K562 (cell line): ENCODE data around the gene TJAP1. TPM values are rescaled to one million over a fixed set of nuclear protein-coding genes. Genes with fewer than 3 reads are reported as not detected.
A peak's percentile ranks its signal among the peaks of the same experiment; 100 is the strongest.

Source experiments
- ATAC-seq: fragments of 200-7000 bp; cut with Tn5 transposase; 3 replicates; pipeline ENCODE4 v1.9.1; 2020; ENCODE audit warnings: moderate library complexity
- BruUV-seq: library from RNA; stranded (reverse); fragments of 400-500 nt; replicated peaks from 2 replicates; lab custom pipeline; 2021; lab: Mats Ljungman, UMichigan
- CTCF ChIA-PET: fragments of 300-600 bp; formaldehyde crosslinking; extraction: SDS; loops from one replicate; lab custom pipeline; 2021; ENCODE audit warnings: low intra/inter-chr PET ratio; lab: Yijun Ruan, JAX
- POLR2A ChIA-PET: fragments of 300-600, 350-650 bp; sonication (Branson Sonifier 250); formaldehyde crosslinking; extraction: SDS; loops from one replicate; lab custom pipeline; 2021; ENCODE audit warnings: antibody characterized with exemption, inconsistent platforms; lab: Yijun Ruan, JAX
- DNase-seq, 4 experiments: peaks; one replicate each; pipeline versions ENCODE4 v3.0.0 to v3.0.0-alpha.2; 2011 to 2018; ENCODE audit warnings: low spot score in 3 of 4, mixed read lengths in 3 of 4; ENCODE audit errors: extremely low read depth in 1 of 4
- FAIRE-seq: peaks from 2 replicates; lab custom pipeline; 2011; peaks lifted over from hg19 to GRCh38; lab: Jason Lieb, UNC
- H2AFZ ChIP-seq: 2 replicates; pipeline ENCODE4 v1.6.0; 2011; ENCODE audit warnings: low read depth, low read length, control low read depth, inconsistent platforms
- H3K27ac ChIP-seq: fragments of 200-600 bp; 3 replicates; pipeline ENCODE4 v1.8.0; 2011; ENCODE audit warnings: low read depth, mild to moderate bottlenecking, control low read depth, inconsistent platforms, low read length, moderate library complexity, mixed read lengths; ENCODE audit errors: extremely low read depth
- H3K27me3 ChIP-seq, 2 experiments: fragments of 300-600 bp in 1 of 2; 2 replicates in 1 of 2; 3 replicates in 1 of 2; pipeline versions ENCODE4 v1.6.0 to v1.8.0; 2011; ENCODE audit warnings: inconsistent platforms in 2 of 2, low read length in 2 of 2, mild to moderate bottlenecking in 1 of 2, mixed read lengths in 1 of 2, moderate library complexity in 1 of 2; ENCODE audit not compliant: control insufficient read depth in 2 of 2, insufficient read depth in 2 of 2
- H3K36me3 ChIP-seq: fragments of 300-600 bp; 3 replicates; pipeline ENCODE4 v1.8.0; 2011; ENCODE audit warnings: mild to moderate bottlenecking, low read length, inconsistent platforms; ENCODE audit not compliant: control insufficient read depth, insufficient read depth
- H3K4me1 ChIP-seq, 2 experiments: fragments of 200-600 bp in 1 of 2; replicated peaks in 1 of 2; 2 replicates in 1 of 2; 3 replicates in 1 of 2; pipeline versions ENCODE4 v1.5.1 to v1.8.0; 2011; ENCODE audit warnings: inconsistent platforms in 2 of 2, low read length in 2 of 2, mild to moderate bottlenecking in 1 of 2, mixed read lengths in 1 of 2, moderate library complexity in 1 of 2; ENCODE audit not compliant: control insufficient read depth in 2 of 2, insufficient read depth in 2 of 2
- H3K4me2 ChIP-seq: 2 replicates; pipeline ENCODE4 v1.6.1; 2011; ENCODE audit warnings: low read length, control low read depth, inconsistent platforms, mixed read lengths; ENCODE audit not compliant: insufficient read depth
- H3K4me3 ChIP-seq: fragments of 200-600 bp; sonication (generic), shearing (Covaris generic); 2 replicates; pipeline ENCODE4 v1.5.1; 2016; ENCODE audit warnings: control low read depth, inconsistent platforms
- H3K79me2 ChIP-seq: fragments of 200-600 bp; 3 replicates; pipeline ENCODE4 v1.8.0; 2011; ENCODE audit warnings: low read length, inconsistent platforms; ENCODE audit not compliant: control insufficient read depth, insufficient read depth
- H3K9ac ChIP-seq, 2 experiments: 2 replicates each; pipeline versions ENCODE4 v1.6.0 to v1.6.1; 2011; ENCODE audit warnings: low read depth in 2 of 2, low read length in 2 of 2, control low read depth in 1 of 2, inconsistent platforms in 1 of 2, mild to moderate bottlenecking in 1 of 2, mixed read lengths in 1 of 2; ENCODE audit not compliant: insufficient read depth in 1 of 2
- H3K9me1 ChIP-seq: one replicate; pipeline ENCODE4 v1.6.0; 2011; ENCODE audit warnings: inconsistent platforms, mild to moderate bottlenecking, low read length, moderate library complexity; ENCODE audit not compliant: control insufficient read depth, insufficient read depth
- H3K9me3 ChIP-seq: replicated peaks from 2 replicates; pipeline ENCODE4 v1.5.1; 2011; ENCODE audit warnings: low read depth, low read length, inconsistent platforms; ENCODE audit not compliant: control insufficient read depth, insufficient read depth
- H4K20me1 ChIP-seq: replicated peaks from 2 replicates; pipeline ENCODE4 v1.6.1; 2011; ENCODE audit warnings: low read length, inconsistent platforms, mixed read lengths; ENCODE audit not compliant: control insufficient read depth, insufficient read depth
- ATF4 ChIP-seq: fragments of 450-650 bp; formaldehyde crosslinking; IDR thresholded peaks from 2 replicates; pipeline ENCODE4 v1.4.0; 2022; ENCODE audit warnings: mild to moderate bottlenecking, moderate library complexity
- BRD4 ChIP-seq: fragments of 200-600 bp; sonication (generic); IDR thresholded peaks from 2 replicates; pipeline ENCODE4 v1.6.1; 2017; ENCODE audit warnings: inconsistent platforms
- HIVEP1 ChIP-seq: fragments of 250-450 bp; sonication (Bioruptor Pico); IDR thresholded peaks from 2 replicates; pipeline ENCODE4 v1.4.0; 2020; ENCODE audit warnings: mild to moderate bottlenecking
- MCM3 ChIP-seq: fragments of 450-650 bp; IDR thresholded peaks from 2 replicates; pipeline ENCODE4 v1.6.1; 2016
- POLR2AphosphoS2 ChIP-seq: IDR thresholded peaks from 2 replicates; pipeline ENCODE4 v1.6.1; 2012; ENCODE audit warnings: low read length, improper control_type of control experiment
- XRCC4 ChIP-seq: IDR thresholded peaks from one replicate; pipeline ENCODE4 v1.6.1; 2011; ENCODE audit not compliant: insufficient read depth, insufficient read length; ENCODE audit errors: extremely low read depth
- ZNF197 ChIP-seq: fragments of 200-800 bp; sonication (Bioruptor generic); IDR thresholded peaks from 2 replicates; pipeline ENCODE4 v1.6.1; 2016; ENCODE audit warnings: low read depth, missing genetic modification characterization, missing compliant biosample characterization
- WGBS: fragments of 100-300 bp; shearing (Covaris generic); methylation state at CpG from one replicate; pipeline ENCODE4 v1.1.6; 2016; ENCODE audit warnings: low coverage, mixed read lengths; ENCODE audit not compliant: insufficient coverage; ENCODE audit errors: missing lambda C conversion rate; 5-methylcytosine and 5-hydroxymethylcytosine counted together
- in situ Hi-C: fragments of 300-500 bp; cut with MboI; formaldehyde crosslinking; loops from 4 replicates; pipeline ENCODE4 v1.15.0; 2018; ENCODE audit warnings: inconsistent platforms, mixed read lengths
- intact Hi-C: fragments of 100-400 bp; cut with micrococcal nuclease; formaldehyde crosslinking; loops from 2 replicates; pipeline ENCODE4 v1.14.2; 2022
- polyA plus RNA-seq, 8 experiments: library from polyadenylated mRNA; depleted of rRNA in 4 of 8; stranded (reverse) in 5 of 8; unstranded in 3 of 8; fragments of >200 nt; fragmentation: Nextera tagmentation in 2 of 8; fragmentation: Illumina TruSeq in 1 of 8; extraction: Ambion mirVana in 2 of 8; extraction: Trizol in 1 of 8; gene quantifications; 2 replicates each; pipeline versions ENCODE4 v1.2.1 to v1.2.3, GENCODE V29; 2011 to 2014; ENCODE audit warnings: inconsistent platforms in 1 of 8, missing spikeins in 1 of 8
- total RNA-seq, 7 experiments: library from RNA; depleted of rRNA in 6 of 7; stranded (reverse); fragments of >200 nt in 6 of 7; fragmentation: Illumina TruSeq in 2 of 7; extraction: Trizol in 2 of 7; gene quantifications; 2 replicates each; pipeline versions ENCODE4 v1.2.1 to v1.2.3, GENCODE V29; 2011 to 2021; ENCODE audit warnings: low replicate concordance in 1 of 7
- TF ChIP-seq, protein P1 (sequence below), 2 experiments: fragments of 200-800 bp in 1 of 2; sonication (Bioruptor generic) in 1 of 2; sonication (generic) in 1 of 2; formaldehyde crosslinking in 1 of 2; IDR thresholded peaks in 1 of 2; conservative IDR thresholded peaks in 1 of 2; 2 replicates each; pipeline versions ENCODE4 v1.5.0 to v1.6.1; 2016 to 2020; ENCODE audit warnings: missing compliant biosample characterization in 1 of 2, missing genetic modification characterization in 1 of 2, missing genetic modification reagents in 1 of 2

TJAP1 gene
- total and polyA plus RNA-seq, 9 of the 15 experiments (the other 6 are each of a cell fraction or from before 2014, with no cell fraction given), result 0.06 to 35.8 (median 16.2) TPM

- no peak for TF ChIP-seq XRCC4
- TF ChIP-seq HIVEP1, result no peak
- TF ChIP-seq BRD4, result no peak
- peak; percentile 66; the same call in 1 of the 2 replicates for TF ChIP-seq ATF4 (CRISPR knock-in tag)
Observed at GRCh38 chr6:43434943-43435342, 42.4 kb upstream of the TJAP1 start (continued).

DNA sequence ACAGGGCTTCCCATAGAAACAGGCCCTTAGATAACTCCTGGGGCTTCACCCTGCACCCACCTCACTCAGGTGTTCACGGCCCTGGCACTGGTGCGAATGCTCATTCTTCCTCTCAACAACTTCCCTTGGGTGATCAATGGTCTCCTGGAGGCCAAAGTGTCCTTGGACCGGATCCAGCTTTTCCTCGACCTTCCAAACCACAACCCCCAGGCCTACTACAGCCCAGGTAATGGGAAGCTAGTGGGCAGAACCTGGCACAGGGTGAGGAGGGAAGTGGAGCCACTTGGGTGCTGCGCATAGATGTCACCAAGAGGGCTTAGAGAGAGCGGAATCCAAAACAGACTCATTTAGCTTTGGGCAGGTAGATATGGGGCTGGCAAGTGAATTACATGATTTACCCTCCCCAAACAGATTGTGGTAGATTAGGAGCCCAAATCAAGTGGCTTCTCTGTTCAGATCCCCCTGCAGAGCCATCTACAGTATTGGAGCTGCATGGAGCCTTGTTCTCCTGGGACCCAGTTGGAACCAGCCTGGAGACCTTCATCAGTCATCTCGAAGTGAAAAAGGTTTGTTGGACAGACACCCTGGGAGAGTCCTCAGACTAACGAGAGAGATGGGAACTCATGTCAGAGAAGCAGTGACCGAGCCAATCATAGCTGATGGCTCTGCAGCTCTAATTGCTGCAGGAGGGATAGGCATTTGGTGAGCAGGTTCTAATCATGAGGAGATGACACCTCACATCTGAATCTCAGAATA, 41.5 kb upstream of the TJAP1 start:
- DNase-seq (no peak), FAIRE-seq (peak; percentile 6), ATAC-seq (no peak)
- peaks cover 18% of the 10 kb centered on the region; the same call in 2 of the 3 replicates for H3K36me3 ChIP-seq
- H2AFZ ChIP-seq, result no peak overlapping the region
- no peaks in the 10 kb centered on the region for H3K79me2 ChIP-seq
- in situ Hi-C loops, result no loop called here
- no peak for TF ChIP-seq MCM3
- TF ChIP-seq POLR2AphosphoS2, result peak; percentile 14; the same call in 1 of the 2 replicates
- TF ChIP-seq ZNF197, result no peak
- TF ChIP-seq, protein P1, sequence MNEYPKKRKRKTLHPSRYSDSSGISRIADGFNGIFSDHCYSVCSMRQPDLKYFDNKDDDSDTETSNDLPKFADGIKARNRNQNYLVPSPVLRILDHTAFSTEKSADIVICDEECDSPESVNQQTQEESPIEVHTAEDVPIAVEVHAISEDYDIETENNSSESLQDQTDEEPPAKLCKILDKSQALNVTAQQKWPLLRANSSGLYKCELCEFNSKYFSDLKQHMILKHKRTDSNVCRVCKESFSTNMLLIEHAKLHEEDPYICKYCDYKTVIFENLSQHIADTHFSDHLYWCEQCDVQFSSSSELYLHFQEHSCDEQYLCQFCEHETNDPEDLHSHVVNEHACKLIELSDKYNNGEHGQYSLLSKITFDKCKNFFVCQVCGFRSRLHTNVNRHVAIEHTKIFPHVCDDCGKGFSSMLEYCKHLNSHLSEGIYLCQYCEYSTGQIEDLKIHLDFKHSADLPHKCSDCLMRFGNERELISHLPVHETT (CRISPR knock-in tag; conservative IDR thresholded peaks at IDR 0.05 in 1 of 2, IDR thresholded peaks at IDR 0.05 in 1 of 2), result 0 out of 4 replicates have a peak, but pooled peaks of 1 of the 2 experiments have one; percentile 66
- no peaks in the 10 kb centered on the region for H3K9me1 ChIP-seq
- BruUV-seq, result no TSS peak
- no peaks in the 10 kb centered on the region for H3K27me3 ChIP-seq
- WGBS, result 76% methylated on average over 9 of the region's 9 CpGs
- peaks cover 3% of the 10 kb centered on the region for H4K20me1 ChIP-seq
- no peak overlapping the region for H3K4me3 ChIP-seq
- no peak overlapping the region for H3K9ac ChIP-seq
- intact Hi-C loops, result no loop called here
- H3K9me3 ChIP-seq, result no peaks in the 10 kb centered on the region
- H3K27ac ChIP-seq, result no peak overlapping the region
- ChIA-PET POLR2A (interaction anchor here (0.6 to 2.4 kb wide), 6 partner anchors 7 to 254 kb away, joined by 3 to 12 read pairs (median 3); partner anchors contain the start of gene CUL9), CTCF (no interaction called here)
- peaks cover 6 to 7% of the 10 kb centered on the region in 2 experiments; a peak in 3 of 5 replicates for H3K4me1 ChIP-seq
- H3K4me2 ChIP-seq, result no peak overlapping the region
